ENCODE results near the gene KLHL2. TPM values are rescaled to one million over a fixed set of nuclear protein-coding genes. Genes with fewer than 3 reads are reported as not detected.

KLHL2 gene
- total and polyA plus RNA-seq, 4 experiments from 2014 or later, result 2.1 to 19.3 (median 13.3) TPM

- peaks cover 0 to 2% of the 10 kb centered on the region in 2 donors for H3K27me3 Mint-ChIP-seq
- Histone ChIP-seq H3K4me1 (ENCODE audit: insufficient read depth, low read length) (no peaks in the 10 kb centered on the region), H3K36me3 (ENCODE audit: insufficient read depth, low read length) (no peaks in the 10 kb centered on the region), H3K4me3 (ENCODE audit: low read length in 2 of 2) (no peak overlapping the region), H3K9me3 (ENCODE audit: control insufficient read depth in 1 of 2, low read length in 2 of 2) (no peaks in the 10 kb centered on the region), H3K27ac (ENCODE audit: low read depth, low read length) (no peak overlapping the region), H3K27me3 (ENCODE audit: insufficient read depth, low read length) (no peaks in the 10 kb centered on the region)
- POLR2A ChIA-PET (ENCODE audit: partially characterized antibody), result no interaction called here
- intact Hi-C loops (cut with micrococcal nuclease), result loop anchor here (10.0 kb wide), 1 partner anchor 55 kb away; no protein-coding TSS in a partner anchor
- peaks cover 0 to 4% (median 2%) of the 10 kb centered on the region in 4 donors for H3K4me1 Mint-ChIP-seq
- H3K36me3 Mint-ChIP-seq, result no peaks in the 10 kb centered on the region
- CTCF ChIA-PET (ENCODE audit: partially characterized antibody), result interaction anchor here (1.0 kb wide), 1 partner anchor 10 kb away, joined by 3 read pairs; no protein-coding TSS in a partner anchor
- no peak overlapping the region for H3K27ac Mint-ChIP-seq
- peaks cover 0 to 4% (median 0%) of the 10 kb centered on the region in 8 donors for H3K9me3 Mint-ChIP-seq
- H3K4me3 Mint-ChIP-seq, result no peak overlapping the region
- no peak for DNase-seq
Observed at GRCh38 chr4:165199722-165200121, 7.6 kb upstream of the KLHL2 start.

- H3K27me3 Mint-ChIP-seq, result peaks cover 0 to 2% of the 10 kb centered on the region in 2 donors
- no peak for DNase-seq
- intact Hi-C loops (cut with micrococcal nuclease), result loop anchor here (10.0 kb wide), 1 partner anchor 53 kb away; no protein-coding TSS in a partner anchor
- no peaks in the 10 kb centered on the region for H3K36me3 Mint-ChIP-seq
- no peak overlapping the region for H3K27ac ChIP-seq (ENCODE audit: low read depth, low read length)
- H3K4me3 ChIP-seq (ENCODE audit: low read length in 2 of 2), result no peak overlapping the region
- ChIA-PET POLR2A (ENCODE audit: partially characterized antibody) (no interaction called here), CTCF (ENCODE audit: partially characterized antibody) (interaction anchor here (0.8 kb wide), 1 partner anchor 89 kb away, joined by 3 read pairs; the partner anchor contains the start of gene TMEM192)
- H3K27me3 ChIP-seq (ENCODE audit: insufficient read depth, low read length), result no peaks in the 10 kb centered on the region
- no peaks in the 10 kb centered on the region for H3K36me3 ChIP-seq (ENCODE audit: insufficient read depth, low read length)
- H3K9me3 Mint-ChIP-seq, result peaks cover 0 to 4% (median 0%) of the 10 kb centered on the region in 8 donors
- no peak overlapping the region for H3K4me3 Mint-ChIP-seq
- H3K4me1 Mint-ChIP-seq, result peaks cover 11 to 18% (median 12%) of the 10 kb centered on the region in 4 donors
- H3K9me3 ChIP-seq (ENCODE audit: control insufficient read depth in 1 of 2, low read length in 2 of 2), result no peaks in the 10 kb centered on the region
- no peak overlapping the region for H3K27ac Mint-ChIP-seq
- H3K4me1 ChIP-seq (ENCODE audit: insufficient read depth, low read length), result peaks cover 10% of the 10 kb centered on the region
Observed at GRCh38 chr4:165201806-165202205, 5.6 kb upstream of the KLHL2 start.

GRCh38 chr4:165203541-165204461 lies 3.6 kb upstream of the KLHL2 start:
- Mint-ChIP-seq H3K36me3 (peaks cover 0 to 5% of the 10 kb centered on the region in 2 donors), H3K27me3 (peaks cover 0 to 2% of the 10 kb centered on the region in 2 donors), H3K4me1 (peaks cover 15 to 29% (median 22%) of the 10 kb centered on the region in 4 donors), H3K9me3 (peaks cover 0 to 2% (median 0%) of the 10 kb centered on the region in 8 donors), H3K27ac (peak overlapping the region in 2 of 7 donors; percentile 6 to 48), H3K4me3 (peak overlapping the region in 1 of 8 donors; percentile 11)
- intact Hi-C loops (cut with micrococcal nuclease), result loop anchor here (10.0 kb wide), 1 partner anchor 51 kb away; no protein-coding TSS in a partner anchor
- no peaks in the 10 kb centered on the region for H3K36me3 ChIP-seq (ENCODE audit: insufficient read depth, low read length)
- H3K4me1 ChIP-seq (ENCODE audit: insufficient read depth, low read length), result peaks cover 17% of the 10 kb centered on the region
- no peak overlapping the region for H3K27ac ChIP-seq (ENCODE audit: low read depth, low read length)
- no peaks in the 10 kb centered on the region for H3K9me3 ChIP-seq (ENCODE audit: control insufficient read depth in 1 of 2, low read length in 2 of 2)
- DNase-seq, result no peak
- POLR2A ChIA-PET (ENCODE audit: partially characterized antibody), result no interaction called here
- no peaks in the 10 kb centered on the region for H3K27me3 ChIP-seq (ENCODE audit: insufficient read depth, low read length)
- CTCF ChIA-PET (ENCODE audit: partially characterized antibody), result interaction anchor here (1.0 to 1.2 kb wide), 2 partner anchors 90 to 91 kb away, joined by 3 to 5 read pairs; partner anchors contain the start of gene TMEM192
- H3K4me3 ChIP-seq (ENCODE audit: low read length in 2 of 2), result no peak overlapping the region

GRCh38 chr4:165204462-165204830 lies 2.9 kb upstream of the KLHL2 start:
- H3K36me3 ChIP-seq (ENCODE audit: insufficient read depth, low read length), result no peaks in the 10 kb centered on the region
- no peak overlapping the region for H3K27ac ChIP-seq (ENCODE audit: low read depth, low read length)
- H3K9me3 Mint-ChIP-seq, result peaks cover 0 to 2% (median 0%) of the 10 kb centered on the region in 8 donors
- peak overlapping the region in 2 of 7 donors; percentile 6 to 48 for H3K27ac Mint-ChIP-seq
- no peaks in the 10 kb centered on the region for H3K27me3 ChIP-seq (ENCODE audit: insufficient read depth, low read length)
- H3K4me3 Mint-ChIP-seq, result peak overlapping the region in 1 of 8 donors; percentile 0
- intact Hi-C loops (cut with micrococcal nuclease), result loop anchor here (10.0 kb wide), 1 partner anchor 50 kb away; no protein-coding TSS in a partner anchor
- DNase-seq, result no peak
- H3K4me3 ChIP-seq (ENCODE audit: low read length in 2 of 2), result no peak overlapping the region
- H3K4me1 Mint-ChIP-seq, result peaks cover 20 to 35% (median 28%) of the 10 kb centered on the region in 4 donors
- ChIA-PET CTCF (ENCODE audit: partially characterized antibody) (no interaction called here), POLR2A (ENCODE audit: partially characterized antibody) (no interaction called here)
- peaks cover 0 to under 1% of the 10 kb centered on the region in 2 donors for H3K27me3 Mint-ChIP-seq
- peaks cover 23% of the 10 kb centered on the region for H3K4me1 ChIP-seq (ENCODE audit: insufficient read depth, low read length)
- H3K9me3 ChIP-seq (ENCODE audit: control insufficient read depth in 1 of 2, low read length in 2 of 2), result no peaks in the 10 kb centered on the region
- H3K36me3 Mint-ChIP-seq, result peaks cover 0 to 5% of the 10 kb centered on the region in 2 donors

GRCh38 chr4:165207016-165207430 lies 338 bp upstream of the KLHL2 start:
- Mint-ChIP-seq H3K36me3 (peaks cover 0 to 5% of the 10 kb centered on the region in 2 donors), H3K9me3 (no peaks in the 10 kb centered on the region), H3K4me3 (peak overlapping the region; percentile 88 to 98 (median 93)), H3K27ac (peak overlapping the region; percentile 53 to 97 (median 85)), H3K4me1 (peaks cover 37 to 58% (median 46%) of the 10 kb centered on the region in 4 donors), H3K27me3 (no peaks in the 10 kb centered on the region)
- Histone ChIP-seq H3K4me3 (ENCODE audit: low read length in 2 of 2) (peak overlapping the region; percentile 11 to 62), H3K9me3 (ENCODE audit: control insufficient read depth in 1 of 2, low read length in 2 of 2) (no peaks in the 10 kb centered on the region), H3K27me3 (ENCODE audit: insufficient read depth, low read length) (no peaks in the 10 kb centered on the region), H3K36me3 (ENCODE audit: insufficient read depth, low read length) (no peaks in the 10 kb centered on the region), H3K27ac (ENCODE audit: low read depth, low read length) (peak overlapping the region; percentile 50), H3K4me1 (ENCODE audit: insufficient read depth, low read length) (peaks cover 38% of the 10 kb centered on the region)
- ChIA-PET CTCF (ENCODE audit: partially characterized antibody) (interaction anchor here (1.2 to 1.6 kb wide), 2 partner anchors 76 to 94 kb away, joined by 3 to 7 read pairs; partner anchors contain the start of gene TMEM192), POLR2A (ENCODE audit: partially characterized antibody) (interaction anchor here (1.4 to 2.2 kb wide), 2 partner anchors 94 to 120 kb away, joined by 3 to 7 read pairs; partner anchors contain the start of genes MSMO1 and TMEM192)
- intact Hi-C loops (cut with micrococcal nuclease), result loop anchor here (1.0 to 10.0 kb wide), 3 partner anchors 48 to 120 kb away; partner anchors contain the start of genes MSMO1 and TMEM192
- peak in 1 of 5 donors; percentile 29 for DNase-seq

GRCh38 chr4:165208221-165208652 lies 876 bp downstream of the KLHL2 start:
- peaks cover 38% of the 10 kb centered on the region for H3K4me1 ChIP-seq (ENCODE audit: insufficient read depth, low read length)
- H3K9me3 ChIP-seq (ENCODE audit: control insufficient read depth in 1 of 2, low read length in 2 of 2), result no peaks in the 10 kb centered on the region
- Mint-ChIP-seq H3K4me3 (peak overlapping the region; percentile 94 to 97 (median 96)), H3K9me3 (no peaks in the 10 kb centered on the region), H3K27ac (peak overlapping the region; percentile 86 to 95 (median 91)), H3K36me3 (peaks cover 0 to 5% of the 10 kb centered on the region in 2 donors), H3K4me1 (peaks cover 48 to 70% (median 56%) of the 10 kb centered on the region in 4 donors), H3K27me3 (no peaks in the 10 kb centered on the region)
- intact Hi-C loops (cut with micrococcal nuclease), result loop anchor here (10.0 kb wide), 1 partner anchor 47 kb away; no protein-coding TSS in a partner anchor
- DNase-seq, result peak in 4 of 5 donors; percentile 24 to 43 (median 29)
- POLR2A ChIA-PET (ENCODE audit: partially characterized antibody), result interaction anchor here (0.9 to 2.3 kb wide), 5 partner anchors 11 to 251 kb away, joined by 3 to 9 read pairs (median 7); partner anchors contain the start of genes MSMO1 and TMEM192
- H3K27ac ChIP-seq (ENCODE audit: low read depth, low read length), result peak overlapping the region; percentile 48
- CTCF ChIA-PET (ENCODE audit: partially characterized antibody), result interaction anchor here (1.0 to 1.2 kb wide), 3 partner anchors 81 to 117 kb away, joined by 3 to 6 read pairs (median 4); partner anchors contain the start of gene TMEM192
- H3K36me3 ChIP-seq (ENCODE audit: insufficient read depth, low read length), result no peaks in the 10 kb centered on the region
- H3K27me3 ChIP-seq (ENCODE audit: insufficient read depth, low read length), result no peaks in the 10 kb centered on the region
- H3K4me3 ChIP-seq (ENCODE audit: low read length in 2 of 2), result peak overlapping the region; percentile 49 to 89

Measured in CD4-positive, alpha-beta memory T cell (primary cell).